Measurements from ENCODE around the gene TLCD1. TPM values are rescaled to one million over a fixed set of nuclear protein-coding genes. Genes with fewer than 3 reads are reported as not detected.
A peak's percentile ranks its signal among the peaks of the same experiment; 100 is the strongest.

TLCD1 gene
- total and polyA plus RNA-seq, 2 donors (not counting 3 experiments of a cell fraction or from before 2014, with no cell fraction given), result 2.6 to 6.8 TPM

DNA sequence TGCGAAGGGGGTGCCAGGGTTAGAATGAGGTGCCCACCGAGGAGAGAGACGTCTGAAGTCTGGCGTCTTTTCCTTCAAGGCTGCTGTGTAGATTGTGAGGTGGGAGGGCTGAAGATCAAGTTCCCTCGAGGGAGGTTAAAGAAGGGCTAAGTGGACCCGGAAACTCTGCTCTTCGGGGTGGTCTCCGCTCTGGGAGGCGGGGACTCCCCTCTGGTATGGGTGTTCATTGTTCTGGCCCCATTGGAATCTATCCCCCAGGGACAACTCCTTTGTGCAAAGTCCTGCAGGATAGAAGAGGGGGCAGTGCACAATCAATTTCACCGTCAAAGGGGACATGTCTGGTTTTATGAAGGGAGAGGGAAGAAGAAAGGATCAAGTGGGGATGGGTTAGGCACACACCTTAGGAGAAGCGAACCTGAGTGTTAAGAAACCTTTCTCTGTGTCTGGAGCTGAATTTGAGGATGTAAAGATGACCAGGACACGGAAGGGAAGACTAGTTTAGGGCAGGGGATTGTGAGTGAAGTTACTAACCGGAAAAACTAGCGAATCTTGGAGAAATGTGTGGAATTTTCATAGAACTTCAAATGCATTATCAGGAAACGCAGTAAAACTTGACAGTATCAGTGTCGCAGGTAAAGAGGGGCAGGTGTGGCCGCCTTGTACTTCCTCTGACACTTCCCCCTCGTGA lies 7.6 kb downstream of the TLCD1 start:
- dilution Hi-C loops (cut with MboI; ENCODE audit: extremely low pct_ligation_motif_present, low sequenced_read_pairs), result no loop called here
- DNase-seq (ENCODE audit: low read depth, low spot score), result no peak
- Histone ChIP-seq H3K9me1 (replicated peaks; ENCODE audit: control insufficient read depth, extremely low read depth, insufficient read depth, low read length) (no peaks in the 10 kb centered on the region), H3K9ac (replicated peaks; ENCODE audit: extremely low read depth, insufficient read depth, low read length) (peak overlapping the region; percentile 22), H3K79me2 (ENCODE audit: control insufficient read depth, insufficient read depth, low read length) (peaks cover 42% of the 10 kb centered on the region), H3K9me3 (replicated peaks; ENCODE audit: control insufficient read depth, insufficient read depth, low read length) (no peaks in the 10 kb centered on the region), H3K27ac (ENCODE audit: insufficient read depth, low read depth, low read length) (peak overlapping the region; percentile 58), H3K36me3 (ENCODE audit: control insufficient read depth in 2 of 2, extremely low read depth in 1 of 2, insufficient read depth in 2 of 2, low read length in 2 of 2) (peaks cover 16 to 21% of the 10 kb centered on the region in 2 experiments), H3K4me1 (ENCODE audit: control insufficient read depth, extremely low read depth, insufficient read depth, low read length) (peaks cover 38% of the 10 kb centered on the region), H4K20me1 (replicated peaks; ENCODE audit: control insufficient read depth, extremely low read depth, insufficient read depth, low read length) (no peaks in the 10 kb centered on the region), H2AFZ (ENCODE audit: low read depth, low read length) (peak overlapping the region; percentile 63), H3K27me3 (ENCODE audit: control insufficient read depth in 2 of 2, insufficient read depth in 2 of 2, low read length in 2 of 2) (no peaks in the 10 kb centered on the region), H3K4me3 (replicated peaks in 1 of 3; ENCODE audit: insufficient read depth in 1 of 3, low read depth in 1 of 3, low read length in 3 of 3) (no peak overlapping the region), H3K4me2 (ENCODE audit: insufficient read depth, low read length) (peak overlapping the region; percentile 31)
- no TSS peak for BruUV-seq (replicated peaks)
- CTCF ChIA-PET, result interaction anchor here (2.1 kb wide), 1 partner anchor 72 kb away, joined by 10 read pairs; no protein-coding TSS in a partner anchor
- intact Hi-C loops (cut with micrococcal nuclease), result loop anchor here (1.0 to 5.0 kb wide), 4 partner anchors 7 to 234 kb away; partner anchors contain the start of genes BLTP2 and PROCA1
- POLR2A ChIA-PET, result no interaction called here
- FAIRE-seq, result no peak
- TF ChIP-seq MYC (IDR thresholded peaks at IDR 0.05; ENCODE audit: low read depth, low read length) (no peak), GATA2 (IDR thresholded peaks at IDR 0.05; ENCODE audit: insufficient read depth, insufficient read length, low read depth, low read length) (no peak), POLR2A (IDR thresholded peaks at IDR 0.05; ENCODE audit: low read depth, low read length) (no peak)

- H3K27ac ChIP-seq (ENCODE audit: insufficient read depth, low read depth, low read length), result peak within 1 kb of the TSS; percentile 76
- H3K4me1 ChIP-seq (ENCODE audit: control insufficient read depth, extremely low read depth, insufficient read depth, low read length), result peaks cover 34% of the 10 kb centered on the region
- TF ChIP-seq JUN (IDR thresholded peaks at IDR 0.05; ENCODE audit: borderline replicate concordance, insufficient read depth, insufficient read length, low read depth) (no peak), FOS (IDR thresholded peaks at IDR 0.05; ENCODE audit: borderline replicate concordance, insufficient read depth, low read length) (peak; percentile 56), POLR2AphosphoS5 (IDR thresholded peaks at IDR 0.05; ENCODE audit: insufficient read depth, low read depth, low read length) (peak; percentile 56), POLR2A (IDR thresholded peaks at IDR 0.05; ENCODE audit: low read depth, low read length) (peak; percentile 46), GATA2 (IDR thresholded peaks at IDR 0.05; ENCODE audit: insufficient read depth, insufficient read length, low read depth, low read length) (no peak), MYC (IDR thresholded peaks at IDR 0.05; ENCODE audit: low read depth, low read length) (no peak), EZH2 (IDR thresholded peaks at IDR 0.05; ENCODE audit: borderline replicate concordance, low read depth, low read length, severe bottlenecking) (no peak)
- TF ChIP-seq, protein P1, sequence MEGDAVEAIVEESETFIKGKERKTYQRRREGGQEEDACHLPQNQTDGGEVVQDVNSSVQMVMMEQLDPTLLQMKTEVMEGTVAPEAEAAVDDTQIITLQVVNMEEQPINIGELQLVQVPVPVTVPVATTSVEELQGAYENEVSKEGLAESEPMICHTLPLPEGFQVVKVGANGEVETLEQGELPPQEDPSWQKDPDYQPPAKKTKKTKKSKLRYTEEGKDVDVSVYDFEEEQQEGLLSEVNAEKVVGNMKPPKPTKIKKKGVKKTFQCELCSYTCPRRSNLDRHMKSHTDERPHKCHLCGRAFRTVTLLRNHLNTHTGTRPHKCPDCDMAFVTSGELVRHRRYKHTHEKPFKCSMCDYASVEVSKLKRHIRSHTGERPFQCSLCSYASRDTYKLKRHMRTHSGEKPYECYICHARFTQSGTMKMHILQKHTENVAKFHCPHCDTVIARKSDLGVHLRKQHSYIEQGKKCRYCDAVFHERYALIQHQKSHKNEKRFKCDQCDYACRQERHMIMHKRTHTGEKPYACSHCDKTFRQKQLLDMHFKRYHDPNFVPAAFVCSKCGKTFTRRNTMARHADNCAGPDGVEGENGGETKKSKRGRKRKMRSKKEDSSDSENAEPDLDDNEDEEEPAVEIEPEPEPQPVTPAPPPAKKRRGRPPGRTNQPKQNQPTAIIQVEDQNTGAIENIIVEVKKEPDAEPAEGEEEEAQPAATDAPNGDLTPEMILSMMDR (IDR thresholded peaks at IDR 0.05; ENCODE audit: extremely low read depth in 1 of 2, insufficient read depth in 1 of 2, low read depth in 1 of 2, low read length in 2 of 2), result peak; percentile 33 to 47
- TF ChIP-seq, protein P2, sequence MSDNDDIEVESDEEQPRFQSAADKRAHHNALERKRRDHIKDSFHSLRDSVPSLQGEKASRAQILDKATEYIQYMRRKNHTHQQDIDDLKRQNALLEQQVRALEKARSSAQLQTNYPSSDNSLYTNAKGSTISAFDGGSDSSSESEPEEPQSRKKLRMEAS (IDR thresholded peaks at IDR 0.05; ENCODE audit: insufficient read depth, insufficient read length), result no peak
- CTCF ChIA-PET, result no interaction called here
- H3K4me3 ChIP-seq (replicated peaks in 1 of 3; ENCODE audit: insufficient read depth in 1 of 3, low read depth in 1 of 3, low read length in 3 of 3), result peak within 1 kb of the TSS; percentile 19 to 60 (median 44)
- no peaks in the 10 kb centered on the region for H3K9me3 ChIP-seq (replicated peaks; ENCODE audit: control insufficient read depth, insufficient read depth, low read length)
- no peaks in the 10 kb centered on the region for H4K20me1 ChIP-seq (replicated peaks; ENCODE audit: control insufficient read depth, extremely low read depth, insufficient read depth, low read length)
- peaks cover 9 to 17% of the 10 kb centered on the region in 2 experiments for H3K36me3 ChIP-seq (ENCODE audit: control insufficient read depth in 2 of 2, extremely low read depth in 1 of 2, insufficient read depth in 2 of 2, low read length in 2 of 2)
- H2AFZ ChIP-seq (ENCODE audit: low read depth, low read length), result peak within 1 kb of the TSS; percentile 69
- H3K4me2 ChIP-seq (ENCODE audit: insufficient read depth, low read length), result peak within 1 kb of the TSS; percentile 72
- POLR2A ChIA-PET, result no interaction called here
- FAIRE-seq, result peak; percentile 49
- peaks cover 35% of the 10 kb centered on the region for H3K79me2 ChIP-seq (ENCODE audit: control insufficient read depth, insufficient read depth, low read length)
- H3K9me1 ChIP-seq (replicated peaks; ENCODE audit: control insufficient read depth, extremely low read depth, insufficient read depth, low read length), result no peaks in the 10 kb centered on the region
- intact Hi-C loops (cut with micrococcal nuclease) (loop anchor here (2.0 to 5.0 kb wide), 3 partner anchors 70 to 235 kb away; partner anchors contain the start of gene BLTP2), dilution Hi-C loops (cut with MboI; ENCODE audit: extremely low pct_ligation_motif_present, low sequenced_read_pairs) (no loop called here)
- BruUV-seq (replicated peaks), result no TSS peak
- peak; percentile 60 for DNase-seq (ENCODE audit: low read depth, low spot score)
- peak within 1 kb of the TSS; percentile 65 for H3K9ac ChIP-seq (replicated peaks; ENCODE audit: extremely low read depth, insufficient read depth, low read length)
- H3K27me3 ChIP-seq (ENCODE audit: control insufficient read depth in 2 of 2, insufficient read depth in 2 of 2, low read length in 2 of 2), result no peaks in the 10 kb centered on the region
These were observed 8.3 kb downstream of the TLCD1 start, which contains the start of gene RAB34 for GRCh38 chr17:28717578-28718332. RAB34 (minus strand) TSS chr17:28717868; CDS start chr17:28717266, 602 bp downstream.
